ENCODE data around the gene ALG14. TPM values are rescaled to one million over a fixed set of nuclear protein-coding genes. Genes with fewer than 3 reads are reported as not detected.
"Not testable (repeated sequence)": the region's sequence is repeated elsewhere in the genome, so short reads cannot be mapped to it uniquely, and the experiment has no call there.

Gene ALG14
- total RNA-seq, 1 experiment from 2014 or later = 4.8 TPM

DNA sequence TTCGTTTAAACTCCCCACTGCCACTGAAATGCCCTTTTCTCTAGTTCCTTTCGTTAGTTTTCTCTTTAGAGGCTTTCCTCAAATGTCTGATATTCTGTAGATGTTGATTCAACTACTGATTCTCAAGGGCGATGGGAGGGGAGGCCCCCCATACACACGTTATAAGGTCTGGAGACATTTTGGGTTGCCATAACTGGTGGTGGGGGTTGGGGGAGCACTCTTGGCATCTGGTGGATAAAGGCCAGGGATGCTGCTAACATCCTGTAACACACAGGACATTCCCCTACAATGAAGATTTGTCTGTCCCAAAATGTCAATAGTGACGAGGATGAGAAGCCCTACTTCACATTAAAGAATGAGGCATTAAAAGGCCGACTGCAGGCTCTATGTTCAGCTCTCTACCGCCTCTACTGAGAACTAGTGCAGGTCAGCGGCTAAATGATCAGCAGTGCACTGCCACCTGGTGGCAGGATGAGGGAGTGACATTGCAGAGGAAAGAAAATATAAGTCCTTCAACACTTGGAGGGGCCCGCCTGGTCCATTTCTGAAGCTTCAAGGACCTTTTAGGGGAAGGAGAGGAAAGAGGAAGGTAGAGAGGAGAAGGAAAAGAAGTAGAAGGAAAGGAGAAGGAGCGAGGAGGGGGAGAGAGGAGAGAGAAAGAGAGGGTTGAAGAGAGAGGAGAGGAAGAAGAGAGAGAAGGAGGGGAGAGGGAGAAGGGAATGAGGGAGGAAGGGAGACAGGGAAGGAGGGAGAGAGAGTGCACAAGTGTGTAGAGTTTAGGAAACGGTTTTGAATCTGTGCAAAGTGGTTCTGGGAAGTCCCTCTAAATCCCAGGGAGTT lies 29.4 kb downstream of the ALG14 start:
- DNase-seq (ENCODE audit: low spot score) = peak; percentile 76

DNA sequence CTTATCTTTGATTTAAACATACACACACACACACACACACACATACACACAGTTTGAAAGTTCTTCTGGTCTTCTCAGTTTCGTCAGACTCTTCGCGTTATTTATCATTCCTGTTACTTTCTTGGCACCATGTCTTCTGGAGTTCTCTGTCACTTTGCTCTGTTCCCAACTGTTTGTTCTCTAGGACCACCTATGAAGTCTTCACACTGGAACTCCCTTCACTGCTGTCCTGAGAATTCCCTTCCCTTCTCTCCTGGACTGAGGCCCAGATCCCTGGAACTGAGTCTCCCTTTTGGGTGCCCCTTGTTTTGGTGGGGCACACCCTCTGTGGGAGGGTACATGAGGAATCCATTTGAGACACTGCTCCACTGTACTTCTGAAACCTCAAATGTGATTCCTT lies 30.5 kb downstream of the ALG14 start:
- DNase-seq (ENCODE audit: low spot score) = no peak

DNA sequence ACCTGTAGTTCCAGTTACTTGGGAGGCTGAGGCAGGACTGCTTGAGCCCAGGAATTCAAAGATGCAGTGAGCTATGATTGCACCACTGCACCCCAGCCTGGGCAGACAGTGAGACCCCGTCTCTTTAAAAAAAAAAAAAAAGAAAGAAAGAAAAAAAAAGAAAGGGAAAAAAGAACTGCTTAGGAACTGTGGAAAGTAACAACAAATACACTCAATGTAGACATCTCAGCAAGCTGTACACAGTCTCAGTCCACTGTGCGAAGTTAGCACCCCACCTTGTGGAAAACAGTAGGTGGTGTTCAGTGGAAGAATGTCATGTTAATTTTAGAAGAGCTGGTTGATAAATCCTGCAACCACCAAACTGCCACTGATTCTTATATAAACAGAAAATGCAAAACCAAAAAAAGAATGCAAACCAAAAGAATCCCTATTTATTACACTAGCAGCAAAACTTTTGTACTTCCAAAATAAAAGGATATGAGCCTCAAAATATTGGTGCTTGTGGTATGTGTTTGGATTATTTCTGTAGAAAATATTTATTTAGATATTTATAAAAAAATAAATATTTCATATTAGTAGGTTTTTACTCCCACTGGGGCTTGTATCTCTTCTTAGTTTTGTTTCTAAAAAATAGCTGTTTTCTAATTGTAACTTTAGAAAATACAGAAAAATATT lies 31.1 kb downstream of the ALG14 start:
- DNase-seq (ENCODE audit: low spot score) = peak; percentile 70

DNA sequence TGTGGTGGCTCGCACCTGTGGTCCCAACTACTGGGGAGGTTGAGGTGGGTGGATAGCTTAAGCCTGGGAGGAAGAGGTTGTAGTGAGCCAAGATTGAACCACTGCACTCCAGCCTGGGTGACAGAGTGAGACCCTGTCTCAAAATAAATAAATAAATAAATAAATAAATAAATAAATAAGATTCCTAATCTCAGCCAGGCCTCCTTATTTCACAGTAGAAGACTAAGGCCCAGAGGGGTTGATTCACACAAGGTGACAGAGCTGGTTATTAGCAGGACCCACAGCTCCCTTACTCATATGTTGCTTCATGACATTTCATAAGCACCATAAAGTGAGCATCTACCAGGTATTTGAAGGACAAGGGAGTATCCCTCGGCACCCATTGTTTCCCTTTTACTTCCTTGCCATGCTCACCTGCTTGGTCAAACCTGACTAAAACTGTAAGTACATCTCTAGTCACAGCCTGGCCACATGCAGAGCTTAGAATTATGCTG lies 32.7 kb downstream of the ALG14 start:
- no peak for DNase-seq (ENCODE audit: low spot score)

DNA sequence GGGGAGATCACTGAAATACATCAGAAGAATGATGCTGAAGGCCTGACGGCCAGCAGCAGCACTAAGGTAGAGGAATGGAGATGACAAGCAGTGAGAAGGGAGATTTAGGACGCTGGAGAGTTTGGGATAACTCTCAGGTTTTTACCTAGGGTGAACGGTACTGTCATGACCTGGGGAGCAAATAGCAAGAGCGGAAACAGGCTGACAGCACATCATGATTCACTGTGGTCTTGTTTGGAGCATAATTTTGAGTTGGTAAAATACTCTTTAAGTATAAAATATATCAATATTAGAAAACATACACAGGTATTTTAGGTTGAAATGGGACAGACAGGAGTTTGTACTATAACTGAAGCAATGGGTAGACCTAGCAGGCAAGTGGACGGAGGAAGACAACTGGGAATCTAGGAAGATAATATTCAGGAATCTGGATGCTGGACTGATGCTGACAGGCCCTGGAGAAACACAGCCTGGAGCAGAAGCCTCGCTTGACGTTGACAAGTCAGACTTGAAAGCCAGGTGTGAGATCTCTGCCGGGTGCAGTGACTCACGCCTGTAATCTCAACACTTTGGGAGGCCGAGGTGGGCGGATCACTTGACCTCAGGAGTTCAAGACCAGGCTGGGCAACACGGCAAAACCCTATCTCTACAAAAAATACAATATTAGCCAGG lies 33.3 kb downstream of the ALG14 start:
- DNase-seq (ENCODE audit: low spot score) = peak; percentile 37

DNA sequence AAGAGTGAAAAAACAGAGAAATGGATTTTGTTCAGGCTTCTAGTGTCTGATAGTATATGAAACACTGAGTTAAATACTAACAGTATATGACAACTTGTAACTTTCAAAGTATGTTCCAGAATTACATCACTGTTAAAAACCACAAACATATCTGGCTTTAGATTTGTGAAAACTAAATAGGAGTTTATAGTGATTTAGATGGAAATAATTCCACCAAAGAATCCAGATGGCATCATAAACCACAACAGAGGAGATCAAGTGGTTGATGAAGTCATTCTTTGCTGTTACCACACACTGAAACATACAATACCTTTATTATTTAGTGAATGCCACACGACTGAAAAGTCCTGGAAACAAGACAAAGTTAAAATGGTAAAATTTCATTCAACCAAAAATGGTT lies 37.2 kb downstream of the ALG14 start:
- DNase-seq (ENCODE audit: low spot score) = peak; percentile 94

DNA sequence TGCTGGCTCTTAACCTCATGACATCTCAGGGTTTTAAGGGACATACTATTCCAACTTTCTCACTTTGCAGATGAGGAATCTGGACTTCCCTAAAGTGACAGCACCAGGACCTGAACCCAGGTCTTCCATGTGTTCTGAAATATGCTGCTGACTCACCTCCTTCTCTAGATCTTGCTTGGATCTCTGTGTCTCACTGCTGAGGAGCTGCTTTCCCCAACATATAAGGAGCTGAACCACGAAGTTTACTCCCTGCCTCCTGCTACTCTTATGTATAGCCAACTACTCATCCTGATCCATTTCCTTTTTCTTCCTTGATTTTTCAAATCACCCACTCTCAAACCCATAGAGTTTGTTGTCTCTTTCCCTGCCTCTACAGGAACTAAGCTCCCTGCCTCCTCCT lies 38.2 kb downstream of the ALG14 start:
- DNase-seq (ENCODE audit: low spot score) = no peak

DNA sequence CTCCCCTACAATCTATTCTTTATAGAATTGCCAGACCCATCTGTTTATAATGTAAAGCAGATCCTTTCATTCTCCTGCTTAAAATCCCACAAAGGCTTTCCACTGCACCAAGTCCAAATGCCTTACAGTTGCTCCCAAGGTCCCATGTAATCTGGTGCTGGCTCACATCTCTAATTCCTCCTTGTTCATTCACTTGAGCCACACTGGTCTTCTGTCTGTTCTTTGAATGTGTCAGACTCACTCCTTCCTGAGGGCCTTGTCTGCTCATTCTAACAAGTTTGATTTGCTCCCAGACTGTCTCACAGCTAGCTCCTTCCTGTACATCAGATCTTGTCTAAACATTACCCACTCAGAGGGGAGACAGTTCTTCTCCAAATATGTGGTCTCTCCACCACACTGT lies 38.9 kb downstream of the ALG14 start:
- DNase-seq (ENCODE audit: low spot score) = no peak

DNA sequence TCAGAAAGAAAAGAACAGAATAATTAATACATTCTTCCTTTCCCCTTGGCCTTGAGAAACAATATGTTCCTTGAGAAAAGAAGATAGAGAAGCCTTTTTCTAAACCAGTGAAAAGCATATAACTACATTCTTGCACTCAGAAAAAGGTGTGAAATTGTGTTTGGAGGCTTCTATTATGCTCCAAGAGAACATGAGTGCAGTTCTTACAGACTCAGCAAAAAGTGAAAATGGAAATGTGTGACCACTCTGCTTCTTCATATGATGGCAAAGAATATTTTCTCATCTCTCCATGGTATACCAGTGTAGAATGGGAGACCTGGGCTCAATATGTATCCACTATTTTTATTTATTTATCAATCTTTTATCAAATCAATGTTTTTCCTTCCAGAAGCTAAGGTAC lies 43.2 kb downstream of the ALG14 start:
- no peak for DNase-seq (ENCODE audit: low spot score)

DNA sequence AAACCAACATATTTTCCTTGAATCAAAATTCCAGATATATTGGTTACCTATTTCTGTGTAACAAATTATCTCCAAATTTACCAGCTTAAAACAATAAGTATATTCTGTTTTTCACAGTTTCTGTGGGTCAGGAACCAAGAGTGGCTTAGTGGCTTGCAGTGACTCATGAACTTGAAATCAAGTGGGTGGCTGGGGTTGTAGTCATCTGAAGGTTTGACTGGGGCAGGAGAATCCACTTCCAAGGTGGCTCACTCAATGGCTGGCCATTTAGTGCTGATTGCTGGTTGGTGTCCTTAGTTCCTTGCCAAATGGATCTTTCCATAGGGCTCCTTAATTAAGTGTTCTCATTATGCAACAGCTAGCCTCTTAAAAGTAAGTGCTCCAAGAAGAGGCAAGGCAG lies 43.8 kb downstream of the ALG14 start:
- no peak for DNase-seq (ENCODE audit: low spot score)

DNA sequence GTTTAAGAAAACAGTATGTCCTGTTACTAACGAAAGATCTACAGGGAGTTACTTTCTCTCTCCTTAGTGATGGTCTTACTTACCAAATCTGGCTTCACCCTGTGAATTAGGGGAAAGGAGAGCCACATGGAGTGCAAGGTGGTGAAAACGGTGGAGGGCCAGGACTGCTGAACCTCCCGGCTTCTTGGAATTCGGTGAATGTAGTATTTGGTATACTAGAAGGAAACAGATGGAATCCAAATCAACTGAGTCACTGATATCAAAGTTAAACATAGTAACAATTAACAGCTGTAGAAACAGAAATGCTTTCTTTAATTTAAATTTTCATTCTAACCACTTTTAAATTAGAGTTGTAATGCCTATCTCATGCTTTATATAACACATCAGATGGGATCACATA lies 45.7 kb downstream of the ALG14 start:
- no peak for DNase-seq (ENCODE audit: low spot score)

DNA sequence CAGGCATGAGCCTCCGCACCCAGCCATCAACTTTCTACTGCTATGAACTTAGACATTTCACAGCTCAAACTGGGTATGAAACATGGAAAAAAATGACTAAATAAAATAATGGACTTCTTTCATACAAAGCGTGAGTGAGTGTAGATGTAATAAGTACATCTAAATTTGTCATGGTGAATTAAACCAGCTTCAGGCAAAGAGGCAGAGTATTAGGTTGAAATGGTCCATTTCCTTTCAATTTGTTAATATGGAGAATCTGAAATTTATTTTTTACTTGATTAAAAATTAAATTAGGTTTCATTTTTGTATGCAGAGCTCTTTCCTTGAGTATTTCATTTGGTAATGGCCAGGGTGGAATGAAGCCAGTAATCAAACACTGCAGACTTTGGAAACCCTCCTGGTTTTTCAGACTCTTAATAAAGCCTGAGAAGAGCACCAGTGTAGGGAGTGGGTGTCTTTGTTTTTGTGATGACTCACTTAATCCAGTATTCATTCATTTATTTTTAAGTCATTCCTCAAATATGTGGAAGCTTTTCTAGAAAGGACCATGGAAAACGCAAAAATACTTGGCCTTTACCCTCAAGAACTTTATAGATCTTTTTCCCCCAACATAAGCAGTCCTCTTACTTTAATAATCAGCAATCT lies 49.2 kb downstream of the ALG14 start:
- peak; percentile 74 for DNase-seq (ENCODE audit: low spot score)

DNA sequence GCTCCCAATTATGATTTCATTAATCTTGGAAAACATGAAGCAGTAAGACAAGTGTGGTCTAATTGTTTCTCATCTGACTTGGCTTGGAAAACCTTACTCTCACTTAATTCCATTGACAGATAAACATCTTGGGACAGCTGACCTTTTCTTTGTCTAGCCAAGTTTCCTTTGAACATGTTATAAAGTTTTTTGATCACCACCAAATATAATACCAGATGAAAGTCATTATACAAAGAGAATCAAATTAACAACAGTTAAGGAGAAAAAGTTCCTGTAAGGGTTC lies 50.2 kb downstream of the ALG14 start:
- DNase-seq (ENCODE audit: low spot score) = no peak

DNA sequence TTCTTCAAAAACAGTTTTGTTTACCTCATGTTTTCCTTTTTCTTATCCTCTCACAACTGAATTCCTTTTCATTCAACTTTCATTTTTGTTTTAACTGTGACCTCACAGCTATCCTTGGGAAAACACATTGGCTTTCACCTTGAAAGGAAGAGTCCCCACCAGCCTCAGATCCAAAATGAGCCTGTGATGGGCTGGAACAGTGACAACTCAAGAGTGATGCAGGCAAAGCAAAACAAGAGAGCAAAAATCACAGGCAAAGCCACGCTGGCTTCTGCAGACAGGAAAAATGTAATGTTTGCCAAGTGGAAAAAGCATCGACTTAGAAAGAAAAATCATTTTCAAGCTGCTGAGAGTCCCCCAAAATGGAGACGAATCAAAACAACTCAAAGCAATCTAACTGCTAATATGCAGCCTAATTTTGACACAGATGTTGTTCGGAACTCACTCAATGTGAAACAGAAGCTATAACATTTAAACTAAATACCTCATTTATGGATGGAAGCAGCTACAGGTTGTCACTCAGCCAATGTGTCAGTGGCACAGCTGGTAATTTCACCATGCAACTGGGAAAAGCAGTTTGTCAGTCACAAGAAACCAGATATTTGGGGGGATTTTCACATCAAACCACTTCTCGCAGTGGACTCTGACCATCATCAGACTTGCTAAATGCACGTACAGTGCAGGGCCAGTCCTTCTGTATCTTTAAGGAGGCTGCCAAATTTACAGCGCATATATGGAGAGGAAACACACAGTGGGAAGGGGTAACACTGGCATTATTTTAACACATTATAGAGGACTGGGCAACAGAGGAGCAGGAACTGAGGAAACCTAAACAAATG lies 50.7 kb downstream of the ALG14 start:
- DNase-seq (ENCODE audit: low spot score) = no peak

DNA sequence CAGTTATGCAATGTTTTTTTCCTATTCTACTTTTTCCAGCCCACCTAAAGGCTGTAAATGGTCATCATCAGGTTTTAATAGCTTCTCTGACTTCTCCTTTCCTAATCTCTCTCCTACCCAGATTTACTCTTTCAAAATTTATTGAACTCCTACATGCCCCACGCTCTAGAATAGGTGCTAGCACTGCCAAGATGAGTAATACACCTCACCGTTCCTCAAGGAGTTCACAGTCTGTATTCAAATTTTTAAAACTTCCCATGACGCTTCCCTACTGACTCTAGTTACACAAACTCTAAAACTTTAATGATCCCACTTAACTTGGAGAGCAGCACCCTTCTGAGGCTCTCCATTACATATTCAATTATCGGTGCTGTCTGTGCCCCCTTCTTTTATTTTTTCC lies 51.6 kb downstream of the ALG14 start:
- no peak for DNase-seq (ENCODE audit: low spot score)

DNA sequence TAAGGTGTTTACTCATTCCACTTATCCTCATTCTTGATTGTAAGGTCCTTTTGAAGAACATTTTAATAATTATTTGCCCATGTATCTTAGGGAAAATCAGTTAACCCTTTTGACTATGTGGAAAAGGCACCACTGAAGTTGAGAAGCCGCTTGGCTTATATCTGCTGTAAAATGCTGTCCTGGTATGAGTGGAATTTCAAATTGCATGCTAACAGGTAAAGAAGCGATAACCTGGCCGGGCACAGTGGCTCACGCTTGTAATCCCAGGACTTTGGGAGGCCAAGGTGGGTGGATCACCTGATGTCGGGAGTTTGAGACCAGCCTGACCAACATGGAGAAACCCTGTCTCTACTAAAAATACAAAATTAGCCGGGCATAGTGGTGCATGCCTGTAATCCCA lies 53.3 kb downstream of the ALG14 start:
- not testable (repeated sequence) for DNase-seq (ENCODE audit: low spot score)

DNA sequence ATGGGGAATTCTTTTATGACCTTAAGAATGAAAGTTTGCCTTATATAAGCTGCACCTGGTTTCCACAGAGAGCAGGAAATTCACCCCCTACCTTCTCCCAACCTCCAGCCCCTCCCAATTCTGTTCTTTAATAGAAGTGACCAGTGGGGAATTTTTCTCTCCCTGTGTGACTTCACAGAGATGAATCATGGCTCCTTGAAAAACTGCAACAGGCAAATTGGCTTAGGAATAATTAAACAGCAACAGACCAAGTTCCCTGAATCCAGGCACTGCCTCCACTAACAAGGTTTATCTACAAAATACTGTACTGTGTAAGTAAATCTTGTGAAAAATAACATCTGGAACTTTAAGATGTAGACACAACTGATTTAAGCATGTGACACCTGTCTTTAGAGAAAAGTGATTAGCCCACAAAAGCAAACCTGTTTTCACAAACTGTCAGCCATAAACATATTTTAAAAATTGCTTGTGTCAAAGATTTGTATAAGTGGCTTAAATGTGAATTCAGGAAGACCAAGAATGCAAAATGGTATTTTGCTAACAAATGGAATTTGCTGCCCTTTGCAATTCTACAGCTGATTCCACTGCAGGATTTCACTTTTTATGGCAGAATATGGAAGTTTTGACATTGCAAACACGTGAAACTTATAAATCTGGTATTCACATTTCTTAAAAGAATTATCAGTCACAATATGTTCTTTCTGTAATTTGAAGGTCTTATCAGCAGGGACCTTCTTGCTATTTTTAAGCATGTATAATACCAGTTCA lies 54.0 kb downstream of the ALG14 start:
- peak; percentile 72 for DNase-seq (ENCODE audit: low spot score)

DNA sequence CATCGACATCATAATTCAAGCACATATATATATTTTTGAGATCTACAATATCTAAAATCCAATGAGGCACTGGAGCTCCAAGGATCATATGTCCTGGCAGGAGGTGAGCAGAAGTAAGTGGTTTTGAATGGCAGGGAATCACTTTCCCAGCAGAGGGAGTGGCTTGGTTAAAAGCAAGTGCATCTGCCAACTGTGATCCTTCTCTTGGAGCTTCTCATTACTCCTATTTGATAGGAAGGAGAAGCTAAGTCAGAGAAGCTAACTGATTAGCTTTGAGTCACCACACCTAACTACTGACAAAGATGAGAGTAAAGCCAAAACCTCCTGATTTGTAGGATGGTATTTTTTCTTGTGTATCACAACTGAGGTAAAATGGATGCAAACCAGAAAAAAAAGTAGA lies 55.0 kb downstream of the ALG14 start:
- DNase-seq (ENCODE audit: low spot score) = no peak

DNA sequence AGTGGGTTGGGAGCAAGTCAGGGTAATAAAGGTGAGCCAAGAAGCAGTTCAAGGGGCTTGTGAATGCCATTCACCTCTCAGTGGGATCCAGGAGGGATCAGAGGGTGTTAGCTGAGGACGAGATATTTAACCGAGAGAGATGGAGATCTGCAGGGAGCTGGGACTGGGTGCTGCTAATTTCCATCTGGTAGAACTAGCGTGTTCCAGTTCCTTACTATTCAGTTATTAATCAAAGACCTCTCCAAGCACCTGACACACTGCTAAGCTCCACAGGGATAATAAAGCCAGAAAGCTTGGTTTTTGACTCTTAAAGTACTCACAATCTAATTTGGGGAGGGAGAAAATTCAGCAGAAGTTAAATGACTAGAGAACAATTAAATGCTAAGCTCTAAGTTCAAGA lies 57.7 kb downstream of the ALG14 start:
- DNase-seq (ENCODE audit: low spot score) = no peak

DNA sequence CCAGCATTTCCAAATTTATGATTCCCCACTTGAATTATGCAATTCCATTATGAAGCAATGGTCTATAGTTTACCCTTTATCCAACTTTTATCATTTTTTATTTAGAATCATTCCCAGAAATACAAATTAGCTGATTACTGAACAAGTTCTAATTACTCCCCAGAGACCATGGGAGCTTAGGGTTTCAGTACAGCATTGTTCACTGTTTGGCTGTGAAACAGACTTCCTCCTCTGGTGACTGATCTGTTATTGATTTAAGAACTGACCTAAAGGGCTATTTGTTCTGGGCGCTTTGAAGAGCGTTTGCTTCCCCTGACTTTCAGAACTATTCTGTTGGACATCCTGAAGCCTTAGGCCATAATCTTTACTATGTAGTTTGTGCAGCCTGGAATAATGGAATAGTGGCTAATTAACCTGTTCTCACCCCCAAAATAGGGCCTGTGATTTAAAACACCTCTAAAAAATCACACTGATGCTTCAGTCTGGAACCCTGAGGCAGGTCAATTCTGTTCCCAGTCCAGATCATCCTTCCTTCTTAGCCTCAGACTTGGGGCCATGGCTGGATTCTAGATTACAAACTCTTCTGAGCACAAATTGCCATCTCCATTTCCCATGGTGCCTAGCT lies 58.7 kb downstream of the ALG14 start:
- no peak for DNase-seq (ENCODE audit: low spot score)
